GM13976 (cell line): Measurements from ENCODE around the gene CISH.

Experiments used
- DNase-seq: peaks from one replicate; pipeline ENCODE4 v3.0.0; 2012; ENCODE audit warnings: low spot score
- CTCF ChIP-seq: IDR thresholded peaks from 2 replicates; pipeline ENCODE4 v1.5.1; 2012; ENCODE audit warnings: borderline replicate concordance, mild to moderate bottlenecking; ENCODE audit not compliant: insufficient read depth; ENCODE audit errors: extremely low read depth, missing control alignments, control extremely low read depth
- in situ Hi-C: fragments of 300-500 bp; cut with MboI; formaldehyde crosslinking; loops from one replicate; pipeline ENCODE4 v1.12.0; 2022; ENCODE audit warnings: low sequenced_read_pairs, mixed read lengths, inconsistent platforms; ENCODE audit not compliant: unreplicated experiment

The CISH gene

GRCh38 chr3:50574444-50574831 lies 37.1 kb downstream of the CISH start:
- in situ Hi-C loops: loop anchor here (5.0 kb wide), 1 partner anchor 38 kb away; the partner anchor contains the start of gene CISH
- no peak for TF ChIP-seq CTCF
- DNase-seq: no peak

GRCh38 chr3:50573566-50574443 lies 37.8 kb downstream of the CISH start:
- no peak for DNase-seq
- in situ Hi-C loops: loop anchor here (5.0 kb wide), 1 partner anchor 38 kb away; the partner anchor contains the start of gene CISH
- TF ChIP-seq CTCF: no peak

- no peak for DNase-seq
- in situ Hi-C loops: loop anchor here (5.0 kb wide), 1 partner anchor 39 kb away; the partner anchor contains the start of gene CISH
- TF ChIP-seq CTCF: no peak
These were observed 38.7 kb downstream of the CISH start for GRCh38 chr3:50572801-50573371.

GRCh38 chr3:50572158-50572557 lies 39.4 kb downstream of the CISH start:
- in situ Hi-C loops: loop anchor here (5.0 kb wide), 1 partner anchor 40 kb away; the partner anchor contains the start of gene CISH
- peak; percentile 80 for DNase-seq
- TF ChIP-seq CTCF: peak; percentile 83

- no peak for DNase-seq
- in situ Hi-C loops: loop anchor here (5.0 kb wide), 1 partner anchor 41 kb away; the partner anchor contains the start of gene CISH
- no peak for TF ChIP-seq CTCF
These were observed 40.1 kb downstream of the CISH start for GRCh38 chr3:50571486-50571885.

GRCh38 chr3:50570508-50571279 lies 40.9 kb downstream of the CISH start:
- DNase-seq: no peak
- in situ Hi-C loops: loop anchor here (5.0 kb wide), 1 partner anchor 42 kb away; the partner anchor contains the start of gene CISH
- TF ChIP-seq CTCF: no peak
